GM21529 (cell line): ENCODE results near the gene TMEM74B.

Experiments used
- ATAC-seq: cut with Tn5 transposase; IDR thresholded peaks from one replicate; pipeline ENCODE4 v1.9.1; 2021; ENCODE audit not compliant: unreplicated experiment

TMEM74B gene

GRCh38 chr20:1206366-1207148 is 21.8 kb upstream of the TMEM74B start:
- no peak for ATAC-seq

- ATAC-seq: no peak
Observed at GRCh38 chr20:1205802-1206201, 21.0 kb upstream of the TMEM74B start.

GRCh38 chr20:1204576-1204975 is 19.8 kb upstream of the TMEM74B start:
- ATAC-seq: no peak

GRCh38 chr20:1204113-1204512 is 19.3 kb upstream of the TMEM74B start:
- no peak for ATAC-seq

- ATAC-seq: no peak
Observed at GRCh38 chr20:1203630-1204029, 18.8 kb upstream of the TMEM74B start.

GRCh38 chr20:1202762-1203504 is 18.2 kb upstream of the TMEM74B start, which contains the start of gene C20orf202:
Gene C20orf202, plus strand, starts transcription at chr20:1203454. Its CDS starts 132 bp downstream, at chr20:1203586.
- no peak for ATAC-seq

- no peak for ATAC-seq
Observed at GRCh38 chr20:1199964-1200363, 15.2 kb upstream of the TMEM74B start.

GRCh38 chr20:1199212-1199873 is 14.6 kb upstream of the TMEM74B start:
- no peak for ATAC-seq

GRCh38 chr20:1198751-1199150 is 14.0 kb upstream of the TMEM74B start:
- ATAC-seq: no peak

- no peak for ATAC-seq
Observed at GRCh38 chr20:1197801-1198200, 13.0 kb upstream of the TMEM74B start.

- ATAC-seq: no peak
Observed at GRCh38 chr20:1196634-1197033, 11.9 kb upstream of the TMEM74B start.

- no peak for ATAC-seq
Observed at GRCh38 chr20:1195226-1195625, 10.4 kb upstream of the TMEM74B start.

GRCh38 chr20:1191299-1191698 is 6.5 kb upstream of the TMEM74B start:
- no peak for ATAC-seq

- ATAC-seq: no peak
Observed at GRCh38 chr20:1190847-1191246, 6.1 kb upstream of the TMEM74B start.

- no peak for ATAC-seq
Observed at GRCh38 chr20:1189827-1190226, 5.0 kb upstream of the TMEM74B start.

GRCh38 chr20:1188347-1188746 is 3.6 kb upstream of the TMEM74B start:
- ATAC-seq: no peak

- no peak for ATAC-seq
Observed at GRCh38 chr20:1187605-1188171, 2.9 kb upstream of the TMEM74B start.

- no peak for ATAC-seq
Observed at GRCh38 chr20:1186367-1186991, 1.7 kb upstream of the TMEM74B start.

- no peak for ATAC-seq
Observed at GRCh38 chr20:1185790-1186334, 1.1 kb upstream of the TMEM74B start.

GRCh38 chr20:1185316-1185741 is 548 bp upstream of the TMEM74B start:
- no peak for ATAC-seq

- ATAC-seq: no peak
Observed at GRCh38 chr20:1184260-1184637, 532 bp downstream of the TMEM74B start.
